SK-N-SH treated with all-trans-retinoic acid at 6 μM for 48 hours (cell line): Measurements from ENCODE around the gene RAB25.
A peak's percentile ranks its signal among the peaks of the same experiment; 100 is the strongest.

Source experiments
- ATAC-seq: fragments of 200-7000 bp; cut with Tn5 transposase; 3 replicates; pipeline ENCODE4 v1.9.1; 2020; ENCODE audit warnings: mild to moderate bottlenecking, moderate library complexity
- ARNTL ChIP-seq: fragments of 450-650 bp; formaldehyde crosslinking; IDR thresholded peaks from 2 replicates; pipeline ENCODE4 v1.5.0; 2020; ENCODE audit warnings: low read depth, mild to moderate bottlenecking, moderate library complexity, borderline replicate concordance
- BACH2 ChIP-seq: fragments of 250-450 bp; sonication (Bioruptor Pico); IDR thresholded peaks from 2 replicates; pipeline ENCODE4 v1.9.0; 2021; ENCODE audit warnings: mild to moderate bottlenecking, borderline replicate concordance
- CSDC2 ChIP-seq: fragments of 250-450 bp; sonication (Bioruptor Pico); IDR thresholded peaks from 2 replicates; pipeline ENCODE4 v1.5.0; 2020; ENCODE audit warnings: mild to moderate bottlenecking, moderate library complexity
- CSRNP3 ChIP-seq: fragments of 250-450 bp; sonication (Bioruptor Pico); IDR thresholded peaks from 2 replicates; pipeline ENCODE4 v1.5.1; 2021; ENCODE audit warnings: mild to moderate bottlenecking, moderate library complexity
- ESRRG ChIP-seq: fragments of 250-450 bp; sonication (Bioruptor Pico); IDR thresholded peaks from 2 replicates; pipeline ENCODE4 v1.6.1; 2021; ENCODE audit warnings: mild to moderate bottlenecking
- GLIS3 ChIP-seq: fragments of 250-450 bp; sonication (Bioruptor Pico); IDR thresholded peaks from 2 replicates; pipeline ENCODE4 v1.5.0; 2020; ENCODE audit warnings: mild to moderate bottlenecking, moderate library complexity
- ISL1 ChIP-seq: fragments of 250-450 bp; sonication (Bioruptor Pico); IDR thresholded peaks from 2 replicates; pipeline ENCODE4 v2.1.2; 2022; ENCODE audit warnings: mild to moderate bottlenecking, moderate library complexity
- PATZ1 ChIP-seq: fragments of 250-450 bp; sonication (Bioruptor Pico); IDR thresholded peaks from 2 replicates; pipeline ENCODE4 v1.8.0; 2020; ENCODE audit warnings: mild to moderate bottlenecking, moderate library complexity, borderline replicate concordance
- POU6F1 ChIP-seq: fragments of 250-450 bp; sonication (Bioruptor Pico); IDR thresholded peaks from 2 replicates; pipeline ENCODE4 v1.8.0; 2021; ENCODE audit warnings: low read depth, mild to moderate bottlenecking, moderate library complexity, borderline replicate concordance
- PPARA ChIP-seq: fragments of 250-450 bp; sonication (Bioruptor Pico); IDR thresholded peaks from 2 replicates; pipeline ENCODE4 v1.5.0; 2020; ENCODE audit warnings: mild to moderate bottlenecking, borderline replicate concordance
- RARB ChIP-seq: fragments of 250-450 bp; sonication (Bioruptor Pico); IDR thresholded peaks from 2 replicates; pipeline ENCODE4 v1.8.0; 2021; ENCODE audit warnings: mild to moderate bottlenecking, moderate library complexity
- SNAI2 ChIP-seq: fragments of 250-450 bp; sonication (Bioruptor Pico); IDR thresholded peaks from 2 replicates; pipeline ENCODE4 v1.5.0; 2020; ENCODE audit warnings: mild to moderate bottlenecking, moderate library complexity
- TCF4 ChIP-seq: fragments of 250-450 bp; sonication (Bioruptor Pico); IDR thresholded peaks from 2 replicates; pipeline ENCODE4 v1.8.0; 2021; ENCODE audit warnings: mild to moderate bottlenecking, moderate library complexity, borderline replicate concordance
- TOX ChIP-seq: fragments of 250-450 bp; sonication (Bioruptor Pico); IDR thresholded peaks from 2 replicates; pipeline ENCODE4 v1.8.0; 2021; ENCODE audit warnings: mild to moderate bottlenecking, moderate library complexity, borderline replicate concordance
- TSHZ2 ChIP-seq: fragments of 250-450 bp; sonication (Bioruptor Pico); IDR thresholded peaks from 2 replicates; pipeline ENCODE4 v1.5.0; 2020; ENCODE audit warnings: mild to moderate bottlenecking, moderate library complexity
- ZC3H10 ChIP-seq: fragments of 250-450 bp; sonication (Bioruptor Pico); IDR thresholded peaks from 2 replicates; pipeline ENCODE4 v1.5.1; 2021; ENCODE audit warnings: mild to moderate bottlenecking, moderate library complexity
- ZFP3 ChIP-seq: fragments of 250-450 bp; sonication (Bioruptor Pico); IDR thresholded peaks from 2 replicates; pipeline ENCODE4 v1.5.0; 2020; ENCODE audit warnings: mild to moderate bottlenecking, moderate library complexity
- ZFP30 ChIP-seq: fragments of 450-650 bp; formaldehyde crosslinking; IDR thresholded peaks from 2 replicates; pipeline ENCODE4 v1.5.0; 2022; ENCODE audit warnings: mild to moderate bottlenecking, moderate library complexity
- ZNF565 ChIP-seq: fragments of 450-650 bp; formaldehyde crosslinking; conservative IDR thresholded peaks from 2 replicates; pipeline ENCODE4 v1.5.0; 2020; ENCODE audit warnings: low read depth, mild to moderate bottlenecking, moderate library complexity
- ZNF8 ChIP-seq: fragments of 450-650 bp; formaldehyde crosslinking; IDR thresholded peaks from 2 replicates; pipeline ENCODE4 v1.5.0; 2020; ENCODE audit warnings: mild to moderate bottlenecking, moderate library complexity

RAB25 gene

GRCh38 chr1:156089704-156090103 is 28.7 kb downstream of the RAB25 start:
- TF ChIP-seq POU6F1 (CRISPR knock-in tag) (no peak), ZC3H10 (CRISPR knock-in tag) (no peak), PATZ1 (CRISPR knock-in tag) (no peak), BACH2 (no peak), GLIS3 (CRISPR knock-in tag) (no peak), TCF4 (no peak), TSHZ2 (CRISPR knock-in tag) (no peak), TOX (CRISPR knock-in tag) (no peak), ZFP30 (CRISPR knock-in tag) (no peak), RARB (no peak), CSRNP3 (no peak), SNAI2 (CRISPR knock-in tag) (no peak), PPARA (CRISPR knock-in tag) (no peak), ESRRG (CRISPR knock-in tag) (no peak), CSDC2 (no peak), ZFP3 (CRISPR knock-in tag) (no peak)
- no peak for ATAC-seq

- peak; percentile 51 for ATAC-seq
- TF ChIP-seq SNAI2 (CRISPR knock-in tag) (no peak), BACH2 (no peak), ZNF565 (CRISPR knock-in tag) (no peak), PPARA (CRISPR knock-in tag) (no peak), ARNTL (no peak), ISL1 (CRISPR knock-in tag) (no peak), RARB (no peak), TOX (CRISPR knock-in tag) (no peak)
These were observed 29.3 kb downstream of the RAB25 start for GRCh38 chr1:156090138-156090839.

GRCh38 chr1:156090840-156091188 is 29.9 kb downstream of the RAB25 start:
- ATAC-seq = peak; percentile 97
- TF ChIP-seq ZC3H10 (CRISPR knock-in tag) (no peak), POU6F1 (CRISPR knock-in tag) (no peak), ZNF8 (CRISPR knock-in tag) (no peak), TSHZ2 (CRISPR knock-in tag) (no peak), PPARA (CRISPR knock-in tag) (no peak), RARB (no peak), TCF4 (no peak), ESRRG (CRISPR knock-in tag) (no peak), PATZ1 (CRISPR knock-in tag) (no peak), ARNTL (no peak), ZFP3 (CRISPR knock-in tag) (no peak), ZNF565 (CRISPR knock-in tag) (no peak), CSDC2 (no peak), ISL1 (CRISPR knock-in tag) (no peak), ZFP30 (CRISPR knock-in tag) (no peak), GLIS3 (CRISPR knock-in tag) (no peak)
